HCT116 (cell line): ENCODE results near the gene SLC26A2. TPM values are rescaled to one million over a fixed set of nuclear protein-coding genes. Genes with fewer than 3 reads are reported as not detected.

Experiments used
- ATAC-seq: fragments of 200-7000 bp; cut with Tn5 transposase; 2 replicates; pipeline ENCODE4 v1.9.1; 2020; ENCODE audit warnings: mild to moderate bottlenecking, moderate library complexity
- BruUV-seq: library from RNA; stranded (reverse); fragments of 400-500 nt; replicated peaks from 2 replicates; lab custom pipeline; 2021; lab: Mats Ljungman, UMichigan
- CTCF ChIA-PET: fragments of 300-600 bp; sonication (Branson Sonifier 250); formaldehyde crosslinking; loops from one replicate; lab custom pipeline; 2021; ENCODE audit warnings: antibody characterized with exemption; lab: Charles Lee
- POLR2A ChIA-PET: fragments of 300-600, 350-600 bp; sonication (Branson Sonifier 250); formaldehyde crosslinking; loops from one replicate; lab custom pipeline; 2021; ENCODE audit warnings: antibody characterized with exemption; lab: Charles Lee
- RAD21 ChIA-PET, 2 experiments: fragments of 300-600 bp; sonication (Branson Sonifier 250); formaldehyde crosslinking; loops; one replicate each; lab custom pipeline; 2023; ENCODE audit warnings: low total read pairs in 2 of 2; ENCODE audit not compliant: uncharacterized antibody in 2 of 2, unreplicated experiment in 2 of 2, low non-redundant PET in 1 of 2; lab: Charles Lee
- DNase-seq: peaks from one replicate; pipeline ENCODE4 v3.0.0-alpha.2; 2010; ENCODE audit warnings: low read depth, low spot score
- H2AFZ ChIP-seq: fragments of 200-600 bp; shearing (Covaris generic), sonication (generic); 2 replicates; pipeline ENCODE4 v1.6.1; 2017; ENCODE audit warnings: low read depth, mixed run types, mixed read lengths, antibody characterized with exemption, low read length; ENCODE audit not compliant: poor library complexity, severe bottlenecking
- H3K27ac ChIP-seq: 2 replicates; pipeline ENCODE4 v1.5.1; 2012; ENCODE audit warnings: low read depth, low read length
- H3K27me3 ChIP-seq: fragments of 200-600 bp; sonication (generic); 2 replicates; pipeline ENCODE4 v1.6.1; 2016; ENCODE audit warnings: mixed run types, low read length, mixed read lengths; ENCODE audit not compliant: insufficient read depth
- H3K36me3 ChIP-seq, 2 experiments: fragments of 200-500 bp in 1 of 2; fragments of 200-600 bp in 1 of 2; sonication (Bioruptor generic) in 1 of 2; sonication (generic) in 1 of 2; 2 replicates each; pipeline versions ENCODE4 v1.5.1 to v1.6.1; 2014 to 2016; ENCODE audit warnings: low read length in 2 of 2, inconsistent platforms in 1 of 2, mixed read lengths in 1 of 2, mixed run types in 1 of 2; ENCODE audit not compliant: insufficient read depth in 2 of 2, control insufficient read depth in 1 of 2
- H3K4me1 ChIP-seq, 2 experiments: fragments of 200-600 bp in 1 of 2; sonication (generic) in 1 of 2; 2 replicates each; pipeline versions ENCODE4 v1.5.1 to v1.6.1; 2012 to 2017; ENCODE audit warnings: low read length in 2 of 2, inconsistent platforms in 1 of 2, mild to moderate bottlenecking in 1 of 2, mixed read lengths in 1 of 2, mixed run types in 1 of 2, moderate library complexity in 1 of 2; ENCODE audit not compliant: insufficient read depth in 2 of 2, control insufficient read depth in 1 of 2
- H3K4me2 ChIP-seq: fragments of 200-600 bp; sonication (generic); 2 replicates; pipeline ENCODE4 v1.6.1; 2017; ENCODE audit warnings: mixed run types, low read length, mixed read lengths
- H3K4me3 ChIP-seq, 2 experiments: fragments of 200-600 bp in 1 of 2; sonication (generic) in 1 of 2; replicated peaks in 1 of 2; 2 replicates each; pipeline ENCODE4 v1.5.1; 2011 to 2016; ENCODE audit warnings: low read length in 2 of 2, control low read depth in 1 of 2, low read depth in 1 of 2, mild to moderate bottlenecking in 1 of 2, mixed read lengths in 1 of 2, mixed run types in 1 of 2
- H3K79me2 ChIP-seq: fragments of 200-600 bp; sonication (generic); 2 replicates; pipeline ENCODE4 v1.6.1; 2017; ENCODE audit warnings: mild to moderate bottlenecking, mixed run types, low read length, moderate library complexity, mixed read lengths; ENCODE audit not compliant: insufficient read depth
- H3K9ac ChIP-seq: fragments of 200-600 bp; sonication (generic); 2 replicates; pipeline ENCODE4 v1.6.1; 2016; ENCODE audit warnings: low read length, mixed read lengths
- H3K9me2 ChIP-seq: fragments of 200-600 bp; sonication (generic), shearing (Covaris generic); 2 replicates; pipeline ENCODE4 v1.6.1; 2017; ENCODE audit warnings: mixed run types, mild to moderate bottlenecking, moderate library complexity; ENCODE audit not compliant: insufficient read depth
- H3K9me3 ChIP-seq, 2 experiments: fragments of 200-500 bp in 1 of 2; fragments of 200-600 bp in 1 of 2; sonication (Bioruptor generic) in 1 of 2; sonication (generic) in 1 of 2; 2 replicates each; pipeline ENCODE4 v1.6.1; 2014 to 2017; ENCODE audit warnings: low read length in 2 of 2, mixed read lengths in 2 of 2, inconsistent platforms in 1 of 2, low read depth in 1 of 2, mild to moderate bottlenecking in 1 of 2, mixed run types in 1 of 2, moderate library complexity in 1 of 2; ENCODE audit not compliant: control insufficient read depth in 1 of 2, insufficient read depth in 1 of 2
- H4K20me1 ChIP-seq: fragments of 200-600 bp; sonication (generic), shearing (Covaris generic); 2 replicates; pipeline ENCODE4 v1.6.1; 2017; ENCODE audit warnings: mixed run types, mild to moderate bottlenecking, moderate library complexity; ENCODE audit not compliant: insufficient read depth
- CEBPB ChIP-seq: IDR thresholded peaks from 2 replicates; pipeline ENCODE4 v1.6.1; 2012; ENCODE audit warnings: low read depth
- CTCF ChIP-seq, 3 experiments: fragments of 200-600 bp in 1 of 3; sonication (generic) in 1 of 3; IDR thresholded peaks in 2 of 3; conservative IDR thresholded peaks in 1 of 3; 2 replicates each; pipeline ENCODE4 v1.5.1; 2012 to 2017; ENCODE audit warnings: low read depth in 2 of 3, low read length in 2 of 3, antibody characterized with exemption in 1 of 3, borderline replicate concordance in 1 of 3, control low read depth in 1 of 3, mild to moderate bottlenecking in 1 of 3, mixed read lengths in 1 of 3, mixed run types in 1 of 3, moderate library complexity in 1 of 3; ENCODE audit not compliant: insufficient read depth in 1 of 3
- FOSL1 ChIP-seq: IDR thresholded peaks from 2 replicates; pipeline ENCODE4 v1.6.1; 2012; ENCODE audit warnings: low read depth
- POLR2AphosphoS5 ChIP-seq: IDR thresholded peaks from 2 replicates; pipeline ENCODE4 v1.6.1; 2011; ENCODE audit warnings: mild to moderate bottlenecking, low read depth, low read length, moderate library complexity
- REST ChIP-seq: IDR thresholded peaks from 2 replicates; pipeline ENCODE4 v1.6.1; 2012; ENCODE audit warnings: low read depth
- SIN3A ChIP-seq: IDR thresholded peaks from 2 replicates; pipeline ENCODE4 v1.6.1; 2012; ENCODE audit warnings: low read depth
- YY1 ChIP-seq: IDR thresholded peaks from 2 replicates; pipeline ENCODE4 v1.6.1; 2011; ENCODE audit warnings: low read length, low read depth, moderate library complexity, mild to moderate bottlenecking; ENCODE audit not compliant: insufficient replicate concordance; ENCODE audit errors: extremely low read depth
- ZBTB33 ChIP-seq: IDR thresholded peaks from 2 replicates; pipeline ENCODE4 v1.6.1; 2011; ENCODE audit warnings: mild to moderate bottlenecking, low read length, moderate library complexity; ENCODE audit not compliant: insufficient replicate concordance; ENCODE audit errors: extremely low read depth
- ZFX ChIP-seq: fragments of 450-650 bp; IDR thresholded peaks from 2 replicates; pipeline ENCODE4 v1.6.1; 2017
- intact Hi-C: fragments of 100-400 bp; cut with micrococcal nuclease; formaldehyde crosslinking; loops from 2 replicates; pipeline ENCODE4 v1.10.0; 2022
- total RNA-seq: library from RNA; stranded (reverse); gene quantifications from one replicate; pipeline ENCODE4 v1.2.1, GENCODE V29; 2021; ENCODE audit not compliant: unreplicated experiment

The SLC26A2 gene
- total RNA-seq, 1 experiment from 2014 or later, result 7.8 TPM

- DNase-seq, result no peak
- no TSS peak for BruUV-seq
- Histone ChIP-seq H3K9ac (no peak overlapping the region), H3K27me3 (no peaks in the 10 kb centered on the region), H3K4me2 (no peak overlapping the region), H3K9me3 (no peaks in the 10 kb centered on the region), H2AFZ (no peak overlapping the region), H3K27ac (no peak overlapping the region), H3K4me3 (no peak overlapping the region), H3K4me1 (no peaks in the 10 kb centered on the region), H4K20me1 (no peaks in the 10 kb centered on the region; the same call in 1 of the 2 replicates), H3K79me2 (0 out of 2 replicates have a peak, but pooled peaks cover 23% of the 10 kb centered on the region), H3K9me2 (no peaks in the 10 kb centered on the region), H3K36me3 (peaks cover 66 to 87% of the 10 kb centered on the region in 2 experiments)
- RAD21 ChIA-PET, result no interaction called here
- ATAC-seq, result no peak
- intact Hi-C loops, result no loop called here
- CTCF ChIA-PET, result no interaction called here
- POLR2A ChIA-PET, result interaction anchor here (0.7 kb wide), 1 partner anchor 13 kb away, joined by 4 read pairs; no protein-coding TSS in a partner anchor
- TF ChIP-seq FOSL1 (no peak), POLR2AphosphoS5 (no peak), YY1 (no peak), ZBTB33 (no peak), SIN3A (no peak), ZFX (no peak), CTCF (IDR thresholded peaks at IDR 0.05 in 2 of 3, conservative IDR thresholded peaks at IDR 0.05 in 1 of 3; ENCODE audit: borderline replicate concordance in 1 of 3, insufficient read depth in 1 of 3, low read depth in 2 of 3, low read length in 2 of 3) (no peak), CEBPB (no peak), REST (no peak)
These were observed 74.8 kb downstream of the SLC26A2 start for GRCh38 chr5:150035139-150035895.
